B cell (primary cell): ENCODE measurements around the gene NAB1. TPM values are rescaled to one million over a fixed set of nuclear protein-coding genes. Genes with fewer than 3 reads are reported as not detected.

Experiments used
- ATAC-seq: fragments of 200-7000 bp; cut with Tn5 transposase; one replicate; pipeline ENCODE4 v1.10.0; 2021; ENCODE audit warnings: low read depth, mild to moderate bottlenecking, moderate number of reproducible peaks, moderate library complexity
- CTCF ChIA-PET: fragments of 350-600 bp; sonication (Branson Sonifier 250); formaldehyde crosslinking; loops from one replicate; lab custom pipeline; 2021; ENCODE audit warnings: antibody characterized with exemption, inconsistent platforms; lab: Charles Lee
- POLR2A ChIA-PET: fragments of 350-600 bp; sonication (Branson Sonifier 250); formaldehyde crosslinking; loops from one replicate; lab custom pipeline; 2021; ENCODE audit warnings: antibody characterized with exemption; lab: Charles Lee
- DNase-seq: peaks from one replicate; pipeline ENCODE4 v3.0.0; 2013
- H2AFZ ChIP-seq: 2 replicates; pipeline ENCODE4 v1.6.1; 2012; ENCODE audit warnings: mild to moderate bottlenecking, low read depth, low read length; ENCODE audit not compliant: insufficient read depth, poor library complexity, severe bottlenecking
- H3K27ac ChIP-seq, 2 donors: 1 replicate in 1 of 2; 2 replicates in 1 of 2; pipeline ENCODE4 v1.5.1; 2012 to 2013; ENCODE audit warnings: low read length in 2 of 2, mild to moderate bottlenecking in 2 of 2, moderate library complexity in 1 of 2
- H3K27me3 ChIP-seq, 4 experiments: fragments of 200-600 bp in 1 of 4; sonication (generic) in 1 of 4; replicated peaks in 1 of 4; 1 replicate in 2 of 4; 2 replicates in 2 of 4; pipeline versions ENCODE4 v1.6.1 to v1.7.0; 2013 to 2016; ENCODE audit warnings: low read length in 3 of 4, mild to moderate bottlenecking in 2 of 4, mixed read lengths in 1 of 4, moderate library complexity in 1 of 4; ENCODE audit not compliant: insufficient read depth in 4 of 4, control insufficient read depth in 3 of 4; ENCODE audit errors: control extremely low read depth in 1 of 4
- H3K36me3 ChIP-seq, 2 experiments: replicated peaks in 1 of 2; 1 replicate in 1 of 2; 2 replicates in 1 of 2; pipeline versions ENCODE4 v1.6.1 to v1.7.1; 2013; ENCODE audit warnings: low read length in 1 of 2; ENCODE audit not compliant: insufficient read depth in 2 of 2, control insufficient read depth in 1 of 2; ENCODE audit errors: control extremely low read depth in 1 of 2, extremely low read depth in 1 of 2
- H3K4me1 ChIP-seq, 2 donors: fragments of 200-600 bp in 1 of 2; sonication (generic) in 1 of 2; 1 replicate in 1 of 2; 2 replicates in 1 of 2; pipeline versions ENCODE4 v1.5.1 to v1.6.1; 2013 to 2017; ENCODE audit warnings: low read length in 2 of 2; ENCODE audit not compliant: control insufficient read depth in 2 of 2, insufficient read depth in 2 of 2
- H3K4me2 ChIP-seq: replicated peaks from 2 replicates; pipeline ENCODE3; 2012; ENCODE audit warnings: mild to moderate bottlenecking, low read depth, low read length; ENCODE audit not compliant: poor library complexity, severe bottlenecking
- H3K4me3 ChIP-seq, 5 experiments: fragments of 200-600 bp in 1 of 5; sonication (generic) in 1 of 5; 1 replicate in 3 of 5; 2 replicates in 2 of 5; pipeline versions ENCODE4 v1.5.1 to v1.7.0; 2011 to 2016; ENCODE audit warnings: low read length in 4 of 5, mild to moderate bottlenecking in 4 of 5, low read depth in 2 of 5, control low read depth in 1 of 5, moderate library complexity in 1 of 5; ENCODE audit not compliant: insufficient read depth in 1 of 5; ENCODE audit errors: control extremely low read depth in 1 of 5, extremely low read depth in 1 of 5
- H3K79me2 ChIP-seq: fragments of 200-600 bp; sonication (generic); one replicate; pipeline ENCODE4 v1.6.0; 2016; ENCODE audit warnings: low read length; ENCODE audit not compliant: control insufficient read depth, insufficient read depth
- H3K9ac ChIP-seq: fragments of 200-600 bp; sonication (generic); 2 replicates; pipeline ENCODE4 v1.6.1; 2017; ENCODE audit warnings: mild to moderate bottlenecking, low read length, moderate library complexity
- H3K9me3 ChIP-seq, 3 donors: one replicate each; pipeline versions ENCODE4 v1.6.1 to v1.7.1; 2013; ENCODE audit warnings: low read length in 2 of 3; ENCODE audit not compliant: control insufficient read depth in 2 of 3, insufficient read depth in 1 of 3; ENCODE audit errors: control extremely low read depth in 1 of 3
- H4K20me1 ChIP-seq: 2 replicates; pipeline ENCODE4 v1.6.0; 2012; ENCODE audit warnings: mild to moderate bottlenecking, low read length; ENCODE audit not compliant: insufficient read depth, control insufficient read depth, poor library complexity, severe bottlenecking
- H3K27ac Mint-ChIP-seq: one replicate; pipeline ENCODE4 v1.8.0; 2021; ENCODE audit warnings: mixed read lengths
- H3K27me3 Mint-ChIP-seq: one replicate; pipeline ENCODE4 v1.8.0; 2021; ENCODE audit warnings: mixed read lengths
- H3K4me1 Mint-ChIP-seq: one replicate; pipeline ENCODE4 v1.8.0; 2021; ENCODE audit warnings: mixed read lengths
- H3K4me3 Mint-ChIP-seq: one replicate; pipeline ENCODE4 v1.8.0; 2021; ENCODE audit warnings: mixed read lengths
- H3K9me3 Mint-ChIP-seq: one replicate; pipeline ENCODE4 v1.8.0; 2022; ENCODE audit warnings: mixed read lengths; ENCODE audit not compliant: insufficient read depth
- CTCF ChIP-seq: fragments of 200-600 bp; IDR thresholded peaks from one replicate; pipeline ENCODE4 v1.8.0; 2022; ENCODE audit warnings: antibody characterized with exemption, mild to moderate bottlenecking
- EZH2 ChIP-seq: IDR thresholded peaks from 2 replicates; pipeline ENCODE4 v1.6.1; 2012; ENCODE audit warnings: borderline replicate concordance, low read depth, mild to moderate bottlenecking, moderate library complexity, low read length; ENCODE audit not compliant: insufficient read depth, poor library complexity, severe bottlenecking
- WGBS: methylation state at CpG from one replicate; pipeline ENCODE4 v1.1.5; 2013; ENCODE audit warnings: missing lambda C conversion rate; ENCODE audit not compliant: insufficient coverage; 5-methylcytosine and 5-hydroxymethylcytosine counted together
- intact Hi-C: fragments of 100-400 bp; cut with micrococcal nuclease; formaldehyde crosslinking; loops from one replicate; pipeline ENCODE4 v1.10.0; 2022
- polyA plus RNA-seq: library from polyadenylated mRNA; depleted of rRNA; stranded (reverse); fragments of >200 nt; gene quantifications from 2 replicates; pipeline ENCODE4 v1.2.3, GENCODE V29; 2012
- total RNA-seq, 2 donors: library from RNA; stranded (reverse); fragments of 120-200 nt in 1 of 2; gene quantifications; 1 replicate in 1 of 2; 2 replicates in 1 of 2; pipeline versions ENCODE4 v1.2.3 to v1.2.4, GENCODE V29; 2013 to 2022

NAB1 gene
- total and polyA plus RNA-seq, 2 donors (not counting 1 experiment from before 2014, with no cell fraction given): 6.3 to 24.9 TPM

- H3K27me3 ChIP-seq: no peaks in the 10 kb centered on the region
- no CpG with 5 or more reads among the region's 2 CpGs for WGBS
- Mint-ChIP-seq H3K4me3 (no peak overlapping the region), H3K9me3 (no peaks in the 10 kb centered on the region), H3K27ac (no peak overlapping the region), H3K27me3 (no peaks in the 10 kb centered on the region), H3K4me1 (no peaks in the 10 kb centered on the region)
- H4K20me1 ChIP-seq: no peaks in the 10 kb centered on the region
- DNase-seq (no peak), ATAC-seq (no peak)
- TF ChIP-seq CTCF: no peak
- no peak for TF ChIP-seq EZH2
- ChIA-PET CTCF (interaction anchor here (1.6 kb wide), 1 partner anchor 12 kb away, joined by 6 read pairs; no protein-coding TSS in a partner anchor), POLR2A (no interaction called here)
- H3K4me1 ChIP-seq: no peaks in the 10 kb centered on the region
- peaks cover 9% of the 10 kb centered on the region for H3K79me2 ChIP-seq
- no peak overlapping the region for H3K27ac ChIP-seq
- no peak overlapping the region for H3K4me2 ChIP-seq
- H3K36me3 ChIP-seq: no peaks in the 10 kb centered on the region
- intact Hi-C loops: no loop called here
- H3K9ac ChIP-seq: no peak overlapping the region
- no peak overlapping the region for H3K4me3 ChIP-seq
- no peak overlapping the region for H2AFZ ChIP-seq
- peaks cover 0 to 2% (median 0%) of the 10 kb centered on the region in 3 donors for H3K9me3 ChIP-seq
These were observed 14.5 kb downstream of the NAB1 start for GRCh38 chr2:190663348-190663747.

- no CpG with 5 or more reads among the region's 3 CpGs for WGBS
- Histone ChIP-seq H3K9me3 (peaks cover 0 to 2% (median 0%) of the 10 kb centered on the region in 3 donors), H3K4me1 (no peaks in the 10 kb centered on the region), H3K9ac (no peak overlapping the region), H3K4me2 (no peak overlapping the region), H3K36me3 (no peaks in the 10 kb centered on the region), H3K79me2 (peaks cover 4% of the 10 kb centered on the region), H3K27me3 (no peaks in the 10 kb centered on the region), H3K4me3 (no peak overlapping the region), H3K27ac (no peak overlapping the region), H4K20me1 (no peaks in the 10 kb centered on the region), H2AFZ (no peak overlapping the region)
- Mint-ChIP-seq H3K9me3 (no peaks in the 10 kb centered on the region), H3K4me1 (peaks cover under 1% of the 10 kb centered on the region), H3K27ac (no peak overlapping the region), H3K27me3 (no peaks in the 10 kb centered on the region), H3K4me3 (no peak overlapping the region)
- intact Hi-C loops: no loop called here
- CTCF ChIA-PET: interaction anchor here (0.7 kb wide), 2 partner anchors 20 to 67 kb away, joined by 3 to 5 read pairs; no protein-coding TSS in a partner anchor
- TF ChIP-seq EZH2 (no peak), CTCF (no peak)
- DNase-seq (no peak), ATAC-seq (no peak)
- POLR2A ChIA-PET: no interaction called here
These were observed 15.0 kb downstream of the NAB1 start for GRCh38 chr2:190663839-190664238.
